HL-60 (cell line): Measurements from ENCODE around the gene REEP5.
A peak's percentile ranks its signal among the peaks of the same experiment; 100 is the strongest.

Experiments
- POLR2AphosphoS5 ChIP-seq: IDR thresholded peaks from 2 replicates; pipeline ENCODE4 v1.6.1; 2012; ENCODE audit warnings: low read depth
- TF ChIP-seq, protein P1 (sequence below): IDR thresholded peaks from one replicate; pipeline ENCODE4 v1.5.1; 2011; ENCODE audit warnings: low read length, control low read depth, inconsistent platforms; ENCODE audit not compliant: insufficient read depth

DNA sequence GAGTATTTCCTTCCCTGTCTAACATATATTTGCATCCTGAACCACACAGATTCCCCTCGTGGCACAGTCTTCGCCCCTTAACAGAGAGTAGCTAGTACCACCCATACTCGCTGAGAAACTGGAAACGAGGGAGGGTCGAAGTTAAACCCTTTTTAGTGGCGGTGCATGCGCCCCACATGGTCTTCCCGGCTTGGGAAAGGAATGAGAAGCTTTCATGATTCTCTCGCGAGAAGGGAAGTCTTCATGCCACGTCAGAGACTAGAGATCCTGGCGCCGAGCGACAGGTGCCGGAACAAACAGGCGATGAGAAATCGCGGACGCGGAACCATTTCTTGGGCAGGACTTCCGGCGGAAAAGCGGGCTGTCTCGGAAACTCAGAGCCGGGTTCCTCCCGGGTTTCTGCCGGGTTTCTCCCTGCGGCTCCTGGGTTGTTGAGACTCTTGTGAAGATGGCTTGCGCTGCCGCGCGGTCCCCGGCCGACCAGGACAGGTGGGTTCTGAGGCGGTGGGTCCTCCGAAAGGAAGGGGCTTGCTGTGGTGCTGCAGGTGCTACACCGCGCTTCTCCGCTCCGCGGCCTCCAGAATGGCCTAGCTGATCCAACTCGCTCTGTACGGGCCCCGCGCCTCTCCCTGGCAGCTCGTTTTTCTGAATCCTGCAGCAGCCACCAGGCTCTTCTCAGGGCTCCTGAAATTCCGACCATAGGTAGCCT, 60.9 kb downstream of the REEP5 start, which contains the start of gene SRP19:
- peak; percentile 63 for TF ChIP-seq POLR2AphosphoS5
- TF ChIP-seq, protein P1, sequence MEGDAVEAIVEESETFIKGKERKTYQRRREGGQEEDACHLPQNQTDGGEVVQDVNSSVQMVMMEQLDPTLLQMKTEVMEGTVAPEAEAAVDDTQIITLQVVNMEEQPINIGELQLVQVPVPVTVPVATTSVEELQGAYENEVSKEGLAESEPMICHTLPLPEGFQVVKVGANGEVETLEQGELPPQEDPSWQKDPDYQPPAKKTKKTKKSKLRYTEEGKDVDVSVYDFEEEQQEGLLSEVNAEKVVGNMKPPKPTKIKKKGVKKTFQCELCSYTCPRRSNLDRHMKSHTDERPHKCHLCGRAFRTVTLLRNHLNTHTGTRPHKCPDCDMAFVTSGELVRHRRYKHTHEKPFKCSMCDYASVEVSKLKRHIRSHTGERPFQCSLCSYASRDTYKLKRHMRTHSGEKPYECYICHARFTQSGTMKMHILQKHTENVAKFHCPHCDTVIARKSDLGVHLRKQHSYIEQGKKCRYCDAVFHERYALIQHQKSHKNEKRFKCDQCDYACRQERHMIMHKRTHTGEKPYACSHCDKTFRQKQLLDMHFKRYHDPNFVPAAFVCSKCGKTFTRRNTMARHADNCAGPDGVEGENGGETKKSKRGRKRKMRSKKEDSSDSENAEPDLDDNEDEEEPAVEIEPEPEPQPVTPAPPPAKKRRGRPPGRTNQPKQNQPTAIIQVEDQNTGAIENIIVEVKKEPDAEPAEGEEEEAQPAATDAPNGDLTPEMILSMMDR: no peak
